Rectal smooth muscle tissue (tissue), 1 donor: ENCODE data around the gene SMAD3.

ENCODE experiments used
- H3K27ac ChIP-seq: one replicate; pipeline ENCODE4 v1.7.0; 2013; ENCODE audit warnings: low read depth, low read length, inconsistent platforms
- H3K27me3 ChIP-seq: one replicate; pipeline ENCODE4 v1.7.0; 2013; ENCODE audit warnings: low read length; ENCODE audit not compliant: control insufficient read depth, insufficient read depth
- H3K36me3 ChIP-seq: one replicate; pipeline ENCODE4 v1.7.0; 2013; ENCODE audit warnings: low read length; ENCODE audit not compliant: control insufficient read depth, insufficient read depth
- H3K4me1 ChIP-seq: one replicate; pipeline ENCODE4 v1.7.0; 2013; ENCODE audit warnings: low read length; ENCODE audit not compliant: control insufficient read depth, insufficient read depth
- H3K4me3 ChIP-seq: one replicate; pipeline ENCODE4 v1.7.0; 2013; ENCODE audit warnings: low read length
- H3K9ac ChIP-seq: one replicate; pipeline ENCODE4 v1.7.0; 2013; ENCODE audit warnings: low read length

Gene SMAD3

GRCh38 chr15:67138891-67139855 lies 73.8 kb downstream of the SMAD3 start:
- Histone ChIP-seq H3K27me3 (no peaks in the 10 kb centered on the region), H3K4me1 (peaks cover 51% of the 10 kb centered on the region), H3K9ac (no peak overlapping the region), H3K36me3 (no peaks in the 10 kb centered on the region), H3K27ac (peak overlapping the region; percentile 19), H3K4me3 (peak overlapping the region; percentile 7)

- Histone ChIP-seq H3K4me1 (peaks cover 40% of the 10 kb centered on the region), H3K9ac (no peak overlapping the region), H3K27ac (no peak overlapping the region), H3K36me3 (no peaks in the 10 kb centered on the region), H3K27me3 (no peaks in the 10 kb centered on the region), H3K4me3 (no peak overlapping the region)
These were observed 74.9 kb downstream of the SMAD3 start for GRCh38 chr15:67140078-67140833.

GRCh38 chr15:67142092-67142766 lies 76.8 kb downstream of the SMAD3 start:
- Histone ChIP-seq H3K4me1 (peaks cover 48% of the 10 kb centered on the region), H3K27ac (peak overlapping the region; percentile 58)

GRCh38 chr15:67142767-67143100 lies 77.3 kb downstream of the SMAD3 start:
- Histone ChIP-seq H3K4me3 (no peak overlapping the region), H3K9ac (no peak overlapping the region), H3K4me1 (peaks cover 48% of the 10 kb centered on the region), H3K27me3 (no peaks in the 10 kb centered on the region), H3K27ac (peak overlapping the region; percentile 58), H3K36me3 (no peaks in the 10 kb centered on the region)

More at GRCh38 chr15:67142092-67142766, 76.8 kb downstream of the SMAD3 start:
- no peaks in the 10 kb centered on the region for H3K36me3 ChIP-seq
- no peak overlapping the region for H3K9ac ChIP-seq
- no peak overlapping the region for H3K4me3 ChIP-seq
- no peaks in the 10 kb centered on the region for H3K27me3 ChIP-seq

DNA sequence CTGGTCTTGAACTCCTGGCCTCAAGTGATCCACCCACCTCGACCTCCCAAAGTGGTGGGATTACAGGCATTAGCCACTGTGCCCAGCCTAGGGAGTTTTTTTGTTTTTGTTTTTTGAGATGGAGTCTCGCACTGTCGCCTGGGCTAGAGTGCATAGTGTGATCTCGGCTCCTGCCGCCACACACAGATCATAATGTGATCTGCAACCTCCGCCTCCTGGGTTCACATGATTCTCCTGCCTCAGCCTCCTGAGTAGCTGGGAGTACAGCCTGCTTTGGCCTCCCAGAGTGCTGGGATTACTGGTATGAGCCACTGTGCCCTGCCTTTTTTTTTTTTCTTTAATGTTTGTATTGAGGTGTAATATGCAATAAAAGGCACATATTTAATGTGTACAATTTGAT lies 78.2 kb downstream of the SMAD3 start:
- H3K9ac ChIP-seq: no peak overlapping the region
- H3K36me3 ChIP-seq: no peaks in the 10 kb centered on the region
- no peaks in the 10 kb centered on the region for H3K27me3 ChIP-seq
- no peak overlapping the region for H3K27ac ChIP-seq
- H3K4me1 ChIP-seq: peaks cover 44% of the 10 kb centered on the region
- H3K4me3 ChIP-seq: no peak overlapping the region

DNA sequence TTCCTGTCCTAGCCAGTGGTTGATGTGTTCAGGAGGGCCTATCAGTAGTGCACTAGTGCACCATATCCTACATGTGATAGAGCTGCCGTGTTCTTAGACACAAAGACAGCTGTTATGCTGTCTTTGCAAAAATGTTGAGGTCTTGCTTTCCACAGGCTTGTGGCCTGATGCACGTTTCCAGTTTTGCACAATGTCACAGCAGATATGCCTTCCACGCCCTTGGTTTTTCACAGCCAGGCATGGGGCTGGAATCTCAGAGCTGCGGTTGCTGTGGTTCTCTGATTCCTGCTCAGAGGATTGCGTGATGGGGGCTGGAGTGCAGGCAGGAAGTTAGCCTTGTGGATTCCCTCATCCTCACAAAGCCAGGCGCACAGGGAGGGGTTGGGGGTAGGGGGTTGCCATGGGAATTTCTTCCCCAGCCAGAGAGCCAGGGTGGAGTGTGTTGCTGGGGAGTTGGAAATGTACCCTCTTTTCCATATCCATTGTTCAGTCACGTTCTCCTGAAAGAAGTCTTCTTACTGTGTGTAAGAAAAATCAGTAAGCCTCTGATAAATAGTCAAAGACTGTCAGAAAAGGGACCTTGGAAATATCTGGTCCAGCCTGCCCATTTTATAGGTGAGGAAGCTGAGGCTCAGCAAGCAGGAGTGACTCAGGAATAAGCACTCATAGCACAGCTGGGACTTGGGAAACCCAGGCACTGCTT lies 79.4 kb downstream of the SMAD3 start:
- Histone ChIP-seq H3K36me3 (no peaks in the 10 kb centered on the region), H3K4me3 (no peak overlapping the region), H3K9ac (no peak overlapping the region), H3K4me1 (peaks cover 38% of the 10 kb centered on the region), H3K27ac (peak overlapping the region; percentile 4), H3K27me3 (no peaks in the 10 kb centered on the region)

DNA sequence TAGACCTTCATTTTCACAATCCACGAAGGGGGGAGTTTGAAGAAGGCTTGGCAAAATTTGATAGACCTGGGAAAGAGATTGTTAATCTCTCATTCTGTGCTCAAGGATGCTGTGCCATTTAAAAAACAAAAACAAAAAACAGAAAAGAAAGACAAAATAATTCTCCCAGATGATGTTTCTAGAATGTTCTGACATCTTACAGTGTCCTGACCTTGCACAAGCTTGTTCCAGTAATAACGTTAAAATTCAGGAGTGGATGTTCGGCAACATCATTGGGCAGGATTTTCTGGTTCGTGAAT lies 79.9 kb downstream of the SMAD3 start:
- Histone ChIP-seq H3K27me3 (no peaks in the 10 kb centered on the region), H3K27ac (peak overlapping the region; percentile 4), H3K36me3 (no peaks in the 10 kb centered on the region), H3K4me3 (no peak overlapping the region), H3K9ac (no peak overlapping the region), H3K4me1 (peaks cover 39% of the 10 kb centered on the region)

DNA sequence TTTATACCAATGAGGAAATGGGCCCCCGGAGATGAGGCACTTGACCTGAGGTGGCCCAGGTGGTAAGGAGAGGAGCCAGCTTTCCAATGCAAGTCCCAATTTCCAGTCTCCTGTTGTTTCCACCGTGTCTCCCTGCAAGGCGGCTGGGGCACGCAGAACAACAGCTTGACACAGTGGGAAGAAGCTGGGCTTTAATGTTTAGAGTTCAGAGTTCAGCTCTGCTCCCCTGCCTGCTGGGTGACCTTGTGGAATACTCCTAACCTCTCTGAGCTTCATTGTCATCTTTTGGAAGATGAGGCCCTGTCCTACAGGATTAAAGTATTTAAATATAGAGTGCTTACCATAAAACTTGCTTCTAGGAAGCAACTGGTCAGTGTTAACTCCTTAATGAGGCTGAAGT lies 80.3 kb downstream of the SMAD3 start:
- Histone ChIP-seq H3K4me1 (peaks cover 39% of the 10 kb centered on the region), H3K36me3 (no peaks in the 10 kb centered on the region), H3K27me3 (no peaks in the 10 kb centered on the region), H3K27ac (peak overlapping the region; percentile 81), H3K4me3 (no peak overlapping the region), H3K9ac (no peak overlapping the region)

- Histone ChIP-seq H3K4me3 (no peak overlapping the region), H3K4me1 (peaks cover 37% of the 10 kb centered on the region), H3K9ac (no peak overlapping the region)
These were observed 80.8 kb downstream of the SMAD3 start for GRCh38 chr15:67146234-67146633.

GRCh38 chr15:67146875-67147381 lies 81.5 kb downstream of the SMAD3 start:
- Histone ChIP-seq H3K4me3 (no peak overlapping the region), H3K9ac (no peak overlapping the region), H3K4me1 (peaks cover 31% of the 10 kb centered on the region), H3K36me3 (no peaks in the 10 kb centered on the region), H3K27me3 (no peaks in the 10 kb centered on the region), H3K27ac (peak overlapping the region; percentile 81)

More at GRCh38 chr15:67146234-67146633, 80.8 kb downstream of the SMAD3 start:
- H3K27ac ChIP-seq: peak overlapping the region; percentile 81
- no peaks in the 10 kb centered on the region for H3K27me3 ChIP-seq
- no peaks in the 10 kb centered on the region for H3K36me3 ChIP-seq

- H3K9ac ChIP-seq: no peak overlapping the region
- H3K27me3 ChIP-seq: no peaks in the 10 kb centered on the region
- no peak overlapping the region for H3K4me3 ChIP-seq
- peaks cover 27% of the 10 kb centered on the region for H3K4me1 ChIP-seq
- H3K36me3 ChIP-seq: no peaks in the 10 kb centered on the region
- H3K27ac ChIP-seq: peak overlapping the region; percentile 81
These were observed 82.1 kb downstream of the SMAD3 start for GRCh38 chr15:67147396-67147949.
